Omental fat pad (tissue), 4 donors: ENCODE data around the gene NFATC4. TPM values are rescaled to one million over a fixed set of nuclear protein-coding genes. Genes with fewer than 3 reads are reported as not detected.

Experiments
- ATAC-seq: fragments of 150-250 bp; one replicate; pipeline ENCODE4 v1.9.1; 2016; ENCODE audit warnings: mild to moderate bottlenecking, moderate library complexity; ENCODE audit not compliant: low FRiP score
- DNase-seq: peaks from one replicate; pipeline ENCODE4 v3.0.0-alpha.2; 2019; ENCODE audit warnings: low spot score
- total RNA-seq, 4 donors: library from RNA; depleted of rRNA; stranded (reverse); fragments of >200 nt; gene quantifications; one replicate each; pipeline ENCODE4 v1.1.0, GENCODE V29; 2016
- TF ChIP-seq, protein P1 (sequence below), 3 donors: fragments of 450-650 bp; IDR thresholded peaks; one replicate each; pipeline ENCODE4 v1.5.1; 2016 to 2017; ENCODE audit warnings: antibody characterized with exemption in 3 of 3, mild to moderate bottlenecking in 3 of 3, moderate library complexity in 2 of 3

The NFATC4 gene
- total RNA-seq, 4 donors from 2014 or later: 9.2 to 53.3 (median 23.3) TPM

DNA sequence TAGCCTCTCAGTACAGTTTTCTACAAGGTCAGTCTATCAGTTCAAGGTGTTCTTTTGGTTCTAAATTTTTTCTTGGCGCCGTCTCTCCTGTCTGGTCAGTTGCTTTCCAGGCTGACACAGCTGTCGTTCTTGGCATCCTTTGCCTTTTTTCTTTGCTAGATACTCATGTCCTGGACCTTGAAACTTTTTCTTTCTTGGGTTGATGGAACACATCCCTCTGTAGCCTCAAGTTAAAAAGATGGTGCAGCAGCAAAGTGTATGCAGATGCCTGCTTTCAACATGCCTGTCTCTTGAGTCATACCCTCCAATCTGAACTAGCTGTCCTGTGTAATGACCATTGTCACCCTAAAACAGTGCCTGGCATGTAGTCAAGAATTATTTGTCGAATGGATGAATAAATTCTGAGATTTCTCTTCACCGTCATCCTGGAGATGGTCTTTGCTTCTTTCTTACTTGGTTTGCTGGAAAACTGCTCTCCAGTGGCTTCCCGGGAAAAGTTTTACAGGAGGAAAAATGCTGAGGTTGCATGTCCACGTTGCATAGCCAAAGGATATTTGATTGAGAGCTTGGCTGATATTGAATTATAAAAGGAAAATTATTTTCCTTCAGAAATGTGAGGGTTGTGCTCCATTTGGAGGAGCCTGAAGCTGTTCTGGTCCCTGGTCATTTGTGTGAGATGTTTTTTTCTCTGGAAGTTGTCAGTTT lies 35.5 kb downstream of the NFATC4 start:
- ATAC-seq (no peak), DNase-seq (no peak)
- TF ChIP-seq, protein P1, sequence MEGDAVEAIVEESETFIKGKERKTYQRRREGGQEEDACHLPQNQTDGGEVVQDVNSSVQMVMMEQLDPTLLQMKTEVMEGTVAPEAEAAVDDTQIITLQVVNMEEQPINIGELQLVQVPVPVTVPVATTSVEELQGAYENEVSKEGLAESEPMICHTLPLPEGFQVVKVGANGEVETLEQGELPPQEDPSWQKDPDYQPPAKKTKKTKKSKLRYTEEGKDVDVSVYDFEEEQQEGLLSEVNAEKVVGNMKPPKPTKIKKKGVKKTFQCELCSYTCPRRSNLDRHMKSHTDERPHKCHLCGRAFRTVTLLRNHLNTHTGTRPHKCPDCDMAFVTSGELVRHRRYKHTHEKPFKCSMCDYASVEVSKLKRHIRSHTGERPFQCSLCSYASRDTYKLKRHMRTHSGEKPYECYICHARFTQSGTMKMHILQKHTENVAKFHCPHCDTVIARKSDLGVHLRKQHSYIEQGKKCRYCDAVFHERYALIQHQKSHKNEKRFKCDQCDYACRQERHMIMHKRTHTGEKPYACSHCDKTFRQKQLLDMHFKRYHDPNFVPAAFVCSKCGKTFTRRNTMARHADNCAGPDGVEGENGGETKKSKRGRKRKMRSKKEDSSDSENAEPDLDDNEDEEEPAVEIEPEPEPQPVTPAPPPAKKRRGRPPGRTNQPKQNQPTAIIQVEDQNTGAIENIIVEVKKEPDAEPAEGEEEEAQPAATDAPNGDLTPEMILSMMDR (IDR thresholded peaks at IDR 0.05): no peak

GRCh38 chr14:24404814-24405213 lies 36.8 kb downstream of the NFATC4 start:
- no peak for ATAC-seq
- no peak for DNase-seq
- TF ChIP-seq, protein P1 (IDR thresholded peaks at IDR 0.05): no peak

GRCh38 chr14:24406416-24406815 lies 38.4 kb downstream of the NFATC4 start:
- no peak for ATAC-seq
- DNase-seq: no peak
- TF ChIP-seq, protein P1 (IDR thresholded peaks at IDR 0.05): no peak

- TF ChIP-seq, protein P1 (IDR thresholded peaks at IDR 0.05): no peak
- no peak for DNase-seq
- ATAC-seq: no peak
These were observed 39.8 kb downstream of the NFATC4 start for GRCh38 chr14:24407608-24408325.

GRCh38 chr14:24408764-24409163 lies 40.8 kb downstream of the NFATC4 start:
- DNase-seq (no peak), ATAC-seq (no peak)
- TF ChIP-seq, protein P1 (IDR thresholded peaks at IDR 0.05): no peak

DNA sequence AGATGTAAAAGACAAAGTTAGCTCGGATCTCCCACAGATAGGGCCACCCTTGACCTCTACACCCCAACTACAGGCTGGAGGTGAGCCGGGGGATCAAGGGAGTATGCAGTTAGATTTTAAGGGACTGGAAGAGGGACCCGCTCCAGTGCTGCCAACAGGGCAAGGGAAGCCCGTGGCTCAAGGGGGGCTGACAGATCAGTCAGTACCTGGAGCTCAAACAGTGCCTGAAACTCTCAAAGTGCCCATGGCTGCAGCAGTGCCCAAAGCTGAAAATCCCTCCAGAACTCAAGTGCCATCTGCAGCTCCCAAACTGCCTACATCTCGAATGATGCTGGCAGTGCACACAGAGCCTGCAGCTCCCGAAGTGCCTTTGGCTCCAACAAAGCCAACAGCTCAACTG lies 41.2 kb downstream of the NFATC4 start:
- TF ChIP-seq, protein P1 (IDR thresholded peaks at IDR 0.05): no peak
- DNase-seq: no peak

DNA sequence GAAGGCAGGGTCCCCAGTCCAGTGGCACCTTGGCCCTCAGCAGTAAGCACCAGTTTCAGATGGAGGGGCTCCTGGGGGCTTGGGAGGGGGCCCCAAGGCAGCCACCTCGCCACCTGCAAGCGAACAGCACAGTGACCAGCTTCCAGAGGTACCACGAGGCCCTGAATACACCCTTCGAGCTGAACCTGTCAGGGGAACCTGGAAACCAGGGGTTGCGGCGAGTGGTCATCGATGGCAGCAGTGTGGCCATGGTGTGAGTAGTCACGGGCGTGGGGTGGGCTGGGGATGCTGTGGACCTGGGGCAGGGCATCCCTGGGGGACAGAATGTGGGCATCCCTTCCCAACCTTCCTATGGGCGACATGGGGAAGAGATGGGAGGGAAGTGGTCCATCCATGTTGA lies 42.0 kb downstream of the NFATC4 start:
- DNase-seq (no peak), ATAC-seq (no peak)
- TF ChIP-seq, protein P1 (IDR thresholded peaks at IDR 0.05): no peak

More for the DNA sequence above, 41.2 kb downstream of the NFATC4 start:
- ATAC-seq: no peak
